ENCODE results near the gene FAM3D.

DNA sequence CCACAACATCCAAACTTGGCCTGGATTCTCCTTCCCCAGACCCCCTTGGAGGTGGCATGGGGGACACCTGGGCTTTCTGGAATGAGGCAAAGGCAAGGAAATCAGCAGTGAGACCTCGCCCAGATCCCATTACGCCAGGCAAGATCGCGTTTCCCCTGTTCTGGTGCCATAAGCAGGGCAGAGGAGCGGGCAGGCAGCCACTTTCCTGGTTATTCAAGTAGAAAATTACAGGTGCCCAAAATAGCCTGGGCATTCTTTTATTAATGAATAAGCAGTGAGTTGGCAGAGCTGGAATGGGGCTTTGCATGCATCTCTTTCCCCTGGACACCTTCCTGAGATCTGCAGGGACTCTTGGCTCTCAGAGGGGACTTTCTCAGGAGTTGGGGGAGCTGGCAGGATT, 57.9 kb downstream of the FAM3D start:
- TF ChIP-seq, protein P1, sequence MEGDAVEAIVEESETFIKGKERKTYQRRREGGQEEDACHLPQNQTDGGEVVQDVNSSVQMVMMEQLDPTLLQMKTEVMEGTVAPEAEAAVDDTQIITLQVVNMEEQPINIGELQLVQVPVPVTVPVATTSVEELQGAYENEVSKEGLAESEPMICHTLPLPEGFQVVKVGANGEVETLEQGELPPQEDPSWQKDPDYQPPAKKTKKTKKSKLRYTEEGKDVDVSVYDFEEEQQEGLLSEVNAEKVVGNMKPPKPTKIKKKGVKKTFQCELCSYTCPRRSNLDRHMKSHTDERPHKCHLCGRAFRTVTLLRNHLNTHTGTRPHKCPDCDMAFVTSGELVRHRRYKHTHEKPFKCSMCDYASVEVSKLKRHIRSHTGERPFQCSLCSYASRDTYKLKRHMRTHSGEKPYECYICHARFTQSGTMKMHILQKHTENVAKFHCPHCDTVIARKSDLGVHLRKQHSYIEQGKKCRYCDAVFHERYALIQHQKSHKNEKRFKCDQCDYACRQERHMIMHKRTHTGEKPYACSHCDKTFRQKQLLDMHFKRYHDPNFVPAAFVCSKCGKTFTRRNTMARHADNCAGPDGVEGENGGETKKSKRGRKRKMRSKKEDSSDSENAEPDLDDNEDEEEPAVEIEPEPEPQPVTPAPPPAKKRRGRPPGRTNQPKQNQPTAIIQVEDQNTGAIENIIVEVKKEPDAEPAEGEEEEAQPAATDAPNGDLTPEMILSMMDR (conservative IDR thresholded peaks at IDR 0.05; ENCODE audit: low read length): no peak
- TF ChIP-seq EZH2phosphoT487 (IDR thresholded peaks at IDR 0.05; ENCODE audit: borderline replicate concordance): no peak

Measured in Loucy (cell line).